ENCODE measurements around the gene TSPAN4.

DNA sequence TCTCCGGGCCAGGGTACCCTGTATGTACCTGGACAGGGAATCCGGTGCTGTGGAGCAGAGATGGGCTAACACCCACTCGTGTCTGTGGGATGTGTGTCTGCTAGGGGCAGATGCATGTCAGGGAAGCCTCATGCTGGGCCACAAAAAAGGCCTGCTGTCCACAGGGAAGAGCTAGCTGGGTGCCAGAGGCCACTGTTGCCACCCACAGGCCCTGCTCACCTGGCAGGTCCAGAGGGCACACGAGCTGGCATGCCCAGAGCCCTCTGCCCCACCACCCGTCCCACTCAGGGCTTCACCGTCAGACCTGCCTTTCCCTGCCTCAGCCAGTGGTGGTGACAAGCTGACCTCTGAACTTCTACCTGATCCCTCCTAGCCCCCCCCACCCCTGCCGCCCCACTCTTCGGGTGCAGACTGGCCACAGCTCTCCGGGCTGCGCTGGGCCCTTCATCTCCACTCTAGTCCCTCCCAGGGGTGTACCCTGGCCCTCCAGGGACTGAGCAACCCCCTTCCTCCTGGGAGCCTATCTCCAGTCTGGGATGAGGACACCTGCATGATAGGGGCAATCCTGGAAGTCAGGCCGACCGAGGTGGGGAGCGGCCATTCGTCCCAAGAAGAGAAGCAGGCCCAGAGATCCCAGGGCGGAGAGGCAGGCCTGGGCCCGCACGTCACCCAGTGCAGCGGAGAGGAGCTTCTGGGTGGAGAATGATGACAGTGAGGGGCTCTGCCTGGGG lies 45.9 kb upstream of the TSPAN4 start:
- no peak for TF ChIP-seq POLR2A (IDR thresholded peaks at IDR 0.05; ENCODE audit: low read length)
- no peak for TF ChIP-seq GATA1 (IDR thresholded peaks at IDR 0.05; ENCODE audit: low read depth, low read length)
